Esophagus squamous epithelium (tissue), 4 donors: ENCODE measurements around the gene POMC.

ENCODE experiments used
- CTCF ChIP-seq, 6 experiments: fragments of 450-650 bp in 4 of 6; fragments of 200-600 bp in 2 of 6; sonication (generic) in 2 of 6; IDR thresholded peaks; one replicate each; pipeline ENCODE4 v1.5.1; 2016 to 2019; ENCODE audit warnings: antibody characterized with exemption in 6 of 6, mild to moderate bottlenecking in 4 of 6, moderate library complexity in 4 of 6
- POLR2A ChIP-seq, 4 donors: fragments of 450-650 bp; IDR thresholded peaks; one replicate each; pipeline ENCODE4 v1.6.1; 2017; ENCODE audit warnings: antibody characterized with exemption in 4 of 4, mild to moderate bottlenecking in 4 of 4, moderate library complexity in 3 of 4

GRCh38 chr2:25194576-25195122 lies 26.3 kb upstream of the POMC start:
- TF ChIP-seq CTCF (IDR thresholded peaks at IDR 0.05): no peak
- no peak for TF ChIP-seq POLR2A (IDR thresholded peaks at IDR 0.05)
